Epidermal melanocyte (primary cell): Measurements from ENCODE around the gene CD300C.
"Not testable (repeated sequence)": the region's sequence is repeated elsewhere in the genome, so short reads cannot be mapped to it uniquely, and the experiment has no call there.

ENCODE experiments used
- DNase-seq: peaks from one replicate; pipeline ENCODE4 v3.0.0; 2011; ENCODE audit warnings: low spot score; ENCODE audit not compliant: insufficient read length

Gene CD300C

GRCh38 chr17:74545843-74546230, at the start of gene CD300C:
TSS of gene CD300C (minus strand) at chr17:74546115. CDS start at chr17:74545782, 333 bp downstream.
- no peak for DNase-seq

- DNase-seq = no peak
These were observed 49.3 kb upstream of the CD300C start for GRCh38 chr17:74595037-74595750.

GRCh38 chr17:74592087-74592990, 46.4 kb upstream of the CD300C start, which contains the start of gene CD300LD:
TSS of gene CD300LD (minus strand) at chr17:74592283. CDS start at chr17:74592202, 81 bp downstream.
- no peak for DNase-seq

GRCh38 chr17:74591503-74591902, 45.6 kb upstream of the CD300C start:
- no peak for DNase-seq

- DNase-seq = no peak
These were observed 39.8 kb upstream of the CD300C start for GRCh38 chr17:74585711-74586110.

- no peak for DNase-seq
These were observed 38.6 kb upstream of the CD300C start for GRCh38 chr17:74584292-74585060.

- DNase-seq = no peak
These were observed 36.7 kb upstream of the CD300C start for GRCh38 chr17:74582633-74583032.

GRCh38 chr17:74579900-74580299, 34.0 kb upstream of the CD300C start:
- DNase-seq = no peak

GRCh38 chr17:74578979-74579378, 33.1 kb upstream of the CD300C start:
- DNase-seq = no peak

GRCh38 chr17:74574489-74575142, 28.7 kb upstream of the CD300C start:
- DNase-seq = no peak

GRCh38 chr17:74573635-74574034, 27.7 kb upstream of the CD300C start:
- DNase-seq = not testable (repeated sequence)

- no peak for DNase-seq
These were observed 27.3 kb upstream of the CD300C start for GRCh38 chr17:74573169-74573568.

GRCh38 chr17:74571621-74572270, 25.8 kb upstream of the CD300C start:
- DNase-seq = no peak

- DNase-seq = no peak
These were observed 23.4 kb upstream of the CD300C start for GRCh38 chr17:74569020-74570003.

- DNase-seq = no peak
These were observed 22.4 kb upstream of the CD300C start for GRCh38 chr17:74568106-74568873.

- DNase-seq = no peak
These were observed 21.5 kb upstream of the CD300C start, which contains the start of gene CD300H for GRCh38 chr17:74567397-74567796. TSS of gene CD300H (minus strand) at chr17:74567509.

GRCh38 chr17:74566132-74566753, 20.3 kb upstream of the CD300C start:
- DNase-seq = no peak

- DNase-seq = no peak
These were observed 19.2 kb upstream of the CD300C start for GRCh38 chr17:74565126-74565525.
